NB4 (cell line): ENCODE data around the gene FLOT1.

Experiments used
- CTCF ChIP-seq: IDR thresholded peaks from one replicate; pipeline ENCODE4 v1.5.1; 2012; ENCODE audit warnings: low read depth, low read length
- POLR2A ChIP-seq: IDR thresholded peaks from 2 replicates; pipeline ENCODE4 v1.6.1; 2011; ENCODE audit warnings: mild to moderate bottlenecking; ENCODE audit not compliant: insufficient read length; ENCODE audit errors: extremely low read depth

GRCh38 chr6:30775104-30775503 is 32.6 kb upstream of the FLOT1 start:
- TF ChIP-seq CTCF (no peak), POLR2A (no peak)
